HG03469 (cell line): ENCODE measurements around the gene PAQR4.

ENCODE experiments used
- ATAC-seq: cut with Tn5 transposase; IDR thresholded peaks from one replicate; pipeline ENCODE4 v1.9.1; 2021; ENCODE audit warnings: mild to moderate bottlenecking, moderate library complexity, moderate number of reproducible peaks; ENCODE audit not compliant: unreplicated experiment

PAQR4 gene

GRCh38 chr16:2964475-2965336 is 4.4 kb upstream of the PAQR4 start:
- ATAC-seq, result no peak

DNA sequence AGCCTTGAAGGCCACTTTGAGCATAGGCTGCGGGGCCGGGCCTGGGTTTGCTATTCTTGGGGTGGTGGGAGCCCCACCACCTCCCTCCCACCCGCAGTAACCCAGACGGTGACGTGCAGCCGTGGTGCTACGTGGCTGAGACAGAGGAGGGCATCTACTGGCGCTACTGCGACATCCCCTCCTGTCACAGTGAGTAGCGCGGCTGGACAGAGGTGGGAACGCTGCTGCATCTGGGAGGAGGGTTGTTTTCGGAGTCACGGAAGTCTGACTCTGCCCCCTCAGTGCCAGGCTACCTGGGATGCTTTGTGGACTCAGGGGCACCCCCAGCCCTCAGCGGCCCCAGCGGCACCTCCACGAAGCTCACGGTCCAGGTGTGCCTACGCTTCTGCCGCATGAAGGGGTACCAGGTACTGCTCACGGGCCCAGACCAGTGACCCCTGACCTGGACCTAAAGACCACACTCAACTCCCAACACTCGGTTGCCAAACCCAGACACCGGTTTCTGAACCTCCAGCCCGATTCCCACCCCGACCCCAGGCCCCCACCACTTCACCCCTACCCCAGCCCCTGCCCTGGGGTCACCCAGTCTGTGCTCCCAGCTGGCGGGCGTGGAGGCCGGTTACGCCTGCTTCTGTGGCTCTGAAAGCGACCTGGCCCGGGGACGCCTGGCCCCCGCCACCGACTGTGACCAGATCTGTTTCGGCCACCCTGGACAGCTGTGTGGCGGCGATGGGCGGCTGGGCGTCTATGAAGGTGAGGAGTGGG is 2.9 kb upstream of the PAQR4 start:
- no peak for ATAC-seq

DNA sequence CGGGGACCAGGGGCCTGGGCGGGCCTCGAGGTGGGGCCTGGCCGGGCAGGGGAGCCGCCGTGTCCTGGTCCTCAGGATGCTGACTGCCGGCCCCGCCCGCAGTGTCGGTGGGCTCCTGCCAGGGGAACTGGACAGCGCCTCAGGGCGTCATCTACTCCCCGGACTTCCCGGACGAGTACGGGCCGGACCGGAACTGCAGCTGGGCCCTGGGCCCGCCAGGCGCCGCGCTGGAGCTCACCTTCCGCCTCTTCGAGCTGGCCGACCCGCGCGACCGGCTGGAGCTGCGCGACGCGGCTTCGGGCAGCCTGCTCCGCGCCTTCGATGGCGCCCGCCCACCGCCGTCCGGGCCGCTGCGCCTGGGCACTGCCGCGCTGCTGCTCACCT is 2.3 kb upstream of the PAQR4 start:
- ATAC-seq, result no peak

- no peak for ATAC-seq
Observed at GRCh38 chr16:2967211-2967631, 1.9 kb upstream of the PAQR4 start.

GRCh38 chr16:2967721-2968161 is 1.4 kb upstream of the PAQR4 start:
- no peak for ATAC-seq

DNA sequence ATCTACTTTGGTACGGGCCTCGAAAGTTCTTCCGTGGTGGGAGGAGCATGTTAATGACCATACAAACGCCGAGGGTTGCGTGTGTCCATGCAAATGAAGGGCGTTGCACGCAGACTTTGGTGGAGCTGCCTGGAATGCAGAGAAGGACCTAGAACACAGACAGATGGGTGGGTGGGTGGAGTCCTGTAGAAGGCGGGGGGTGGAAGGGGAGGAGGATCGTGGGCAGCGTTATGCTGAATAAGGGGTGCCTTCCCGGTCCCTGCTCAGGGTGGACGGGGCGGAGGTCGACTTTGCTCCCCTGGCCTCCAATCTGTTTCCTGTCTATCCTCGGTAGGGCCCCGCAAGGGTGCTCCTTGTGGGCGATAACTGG is 795 bp upstream of the PAQR4 start:
- no peak for ATAC-seq

DNA sequence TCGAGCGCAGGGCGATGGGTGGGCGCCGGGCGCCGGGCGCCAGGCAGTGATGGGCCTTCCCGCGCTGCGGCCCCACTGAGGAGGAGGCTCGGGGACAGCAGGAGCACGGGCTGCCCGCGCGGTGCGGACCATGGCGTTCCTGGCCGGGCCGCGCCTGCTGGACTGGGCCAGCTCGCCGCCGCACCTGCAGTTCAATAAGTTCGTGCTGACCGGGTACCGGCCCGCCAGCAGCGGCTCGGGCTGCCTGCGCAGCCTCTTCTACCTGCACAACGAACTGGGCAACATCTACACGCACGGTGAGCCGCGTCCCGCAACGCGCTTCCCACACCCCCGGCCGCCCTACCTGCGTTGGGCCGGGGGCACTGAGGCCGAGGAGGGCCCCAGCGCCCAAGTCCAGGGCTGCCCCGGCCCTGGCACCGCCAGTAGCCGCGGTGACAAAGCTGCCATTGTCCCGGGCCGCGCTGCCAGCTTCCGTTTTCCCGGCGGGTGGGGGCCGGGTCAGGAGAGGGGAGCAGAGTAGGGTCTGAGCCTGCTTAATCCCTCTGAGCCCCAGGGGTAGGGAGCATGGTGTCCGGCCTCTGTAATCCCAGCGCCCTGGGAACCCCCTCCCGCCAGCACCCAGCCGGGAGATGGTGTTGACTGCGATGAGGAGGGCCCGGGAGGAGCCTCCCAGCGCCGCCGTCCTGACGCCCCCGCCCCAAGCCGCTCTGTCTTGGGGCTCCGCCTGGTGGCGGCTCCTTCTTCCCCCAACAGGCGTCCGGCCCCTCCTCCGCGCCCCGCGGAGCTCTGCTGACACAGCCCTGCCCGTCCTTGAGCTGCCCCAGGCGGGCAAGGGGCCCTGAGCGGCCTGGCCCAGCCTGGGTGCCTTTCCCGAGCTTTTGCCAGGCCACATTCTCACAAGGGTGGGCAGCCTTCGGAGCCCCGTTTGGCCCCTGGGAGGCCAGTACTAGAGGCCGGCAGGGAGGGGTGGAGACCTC is 685 bp downstream of the PAQR4 start:
- peak; percentile 26 for ATAC-seq

GRCh38 chr16:2970563-2970962 is 1.4 kb downstream of the PAQR4 start:
- ATAC-seq, result no peak

- no peak for ATAC-seq
Observed at GRCh38 chr16:2971134-2971984, 2.2 kb downstream of the PAQR4 start.

GRCh38 chr16:2971985-2972784 is 3.0 kb downstream of the PAQR4 start:
- no peak for ATAC-seq

DNA sequence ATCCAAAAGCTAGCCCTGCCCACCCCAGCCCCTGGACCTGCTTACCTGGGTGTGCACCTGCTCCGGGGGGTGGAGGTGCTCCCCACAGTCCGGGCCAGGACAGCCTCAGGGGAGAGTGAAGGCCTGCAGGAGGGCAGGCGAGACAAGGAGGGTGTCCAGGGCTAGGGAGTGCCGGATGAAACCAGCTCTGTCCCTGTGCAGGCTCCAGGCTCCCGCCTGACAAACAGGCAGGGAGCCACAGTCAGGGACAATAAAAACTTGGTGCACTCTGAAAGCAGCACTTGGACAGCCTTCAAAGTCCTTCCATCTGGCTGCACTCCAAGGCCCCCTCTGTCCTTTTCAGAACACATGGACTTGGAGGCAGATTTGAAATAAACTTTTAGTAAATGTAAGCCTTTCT is 3.9 kb downstream of the PAQR4 start:
- no peak for ATAC-seq

DNA sequence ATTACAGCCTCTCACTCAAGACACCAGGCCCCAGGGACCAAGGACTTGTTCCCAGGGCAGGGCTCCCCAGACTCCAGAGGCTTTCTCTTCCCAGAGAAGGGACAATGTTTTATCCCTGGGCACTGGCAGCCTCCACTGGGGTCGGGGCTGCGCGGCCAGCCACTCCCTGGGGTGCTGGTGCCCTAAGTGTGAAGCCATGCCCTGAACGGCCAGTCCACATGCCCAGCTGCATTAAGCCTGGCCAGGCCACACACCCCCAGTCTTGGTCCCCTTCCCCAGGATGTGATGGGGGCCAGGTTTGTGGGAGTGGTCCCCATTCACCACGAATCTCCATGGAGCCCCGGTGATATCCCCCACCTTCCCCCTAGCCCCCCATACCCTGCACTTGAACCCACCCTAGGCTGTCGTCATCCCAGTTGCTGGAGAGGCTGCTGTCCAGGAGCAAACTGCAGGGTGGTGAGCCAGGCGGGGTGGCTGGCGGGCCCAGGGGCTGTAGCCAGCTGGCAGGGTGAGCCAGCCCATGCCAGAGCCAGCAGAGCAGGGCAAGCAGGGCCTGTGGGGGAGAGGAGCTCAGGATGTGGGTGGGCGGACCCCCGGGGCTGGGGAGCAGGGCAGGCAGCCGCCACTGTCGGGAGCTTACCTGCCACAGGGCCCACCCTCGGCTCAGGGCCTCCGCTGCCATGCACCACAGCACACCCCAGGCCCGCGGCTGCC is 4.6 kb downstream of the PAQR4 start:
- ATAC-seq, result no peak

- no peak for ATAC-seq
Observed at GRCh38 chr16:2974319-2975056, 5.3 kb downstream of the PAQR4 start.

- ATAC-seq, result no peak
Observed at GRCh38 chr16:2975161-2975795, 6.1 kb downstream of the PAQR4 start.

- no peak for ATAC-seq
Observed at GRCh38 chr16:2976201-2976600, 7.1 kb downstream of the PAQR4 start.

DNA sequence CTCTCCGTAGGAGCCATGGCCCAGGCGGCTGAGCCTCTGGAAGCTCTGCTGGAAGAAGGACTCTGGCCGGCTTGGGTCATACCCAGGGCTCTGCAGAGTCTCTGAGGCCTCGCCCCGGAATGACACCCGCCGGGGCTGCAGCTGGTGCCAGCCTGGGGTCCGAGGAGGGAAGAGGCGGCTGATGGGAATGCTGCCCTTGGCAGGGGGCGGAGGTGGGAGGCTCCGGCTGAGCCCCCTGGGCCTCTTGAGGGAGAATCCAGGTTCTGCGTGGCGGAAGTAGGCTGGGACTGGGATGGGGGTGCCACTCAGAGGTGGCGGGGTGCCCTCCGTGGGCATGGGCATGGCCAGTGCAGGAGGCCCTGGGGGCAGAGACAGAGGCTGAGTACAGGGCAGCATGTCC is 7.5 kb downstream of the PAQR4 start:
- no peak for ATAC-seq

DNA sequence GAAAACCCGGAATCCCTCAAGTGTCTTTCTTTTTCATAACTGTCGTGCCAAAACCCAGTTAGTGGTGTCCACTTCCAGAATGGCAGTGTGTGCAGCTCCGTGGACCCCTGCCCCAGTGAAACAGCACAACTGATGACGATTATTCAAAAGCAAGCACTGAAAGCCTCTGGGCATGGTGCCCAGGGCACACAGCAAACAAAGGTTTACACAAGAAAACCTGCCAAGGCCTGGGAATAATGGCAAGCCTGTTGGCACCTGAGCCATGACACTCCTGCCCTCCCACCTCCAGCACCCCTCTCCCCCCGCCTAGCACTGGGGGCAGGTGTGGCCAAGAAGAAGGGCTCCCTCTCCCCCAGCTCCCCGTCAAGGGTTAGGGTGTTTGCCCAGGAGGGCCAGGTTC is 8.3 kb downstream of the PAQR4 start:
- ATAC-seq, result no peak
